GM23338 (cell line): ENCODE results near the gene ROR1. TPM values are rescaled to one million over a fixed set of nuclear protein-coding genes. Genes with fewer than 3 reads are reported as not detected.

Experiments used
- ATAC-seq: fragments of 200-7000 bp; cut with Tn5 transposase; 3 replicates; pipeline ENCODE4 v1.9.1; 2020
- DNase-seq: peaks from one replicate; pipeline ENCODE4 v3.0.0-alpha.2; 2015; ENCODE audit warnings: low spot score
- H2AFZ ChIP-seq: fragments of 200-600 bp; sonication (generic); 2 replicates; pipeline ENCODE4 v1.8.0; 2016; ENCODE audit warnings: antibody characterized with exemption, mild to moderate bottlenecking, moderate library complexity
- H3F3A ChIP-seq: fragments of 200-600 bp; sonication (generic); replicated peaks from 2 replicates; pipeline ENCODE4 v1.8.0; 2017; ENCODE audit warnings: antibody characterized with exemption, mixed run types, low read depth
- H3K27ac ChIP-seq: fragments of 200-600 bp; sonication (generic); 2 replicates; pipeline ENCODE4 v1.6.1; 2016; ENCODE audit warnings: low read depth
- H3K27me3 ChIP-seq: fragments of 200-600 bp; sonication (generic); 2 replicates; pipeline ENCODE4 v1.8.0; 2016; ENCODE audit warnings: mild to moderate bottlenecking, mixed run types, moderate library complexity; ENCODE audit not compliant: insufficient read depth
- H3K36me3 ChIP-seq: fragments of 200-600 bp; sonication (generic); 2 replicates; pipeline ENCODE4 v1.8.0; 2016; ENCODE audit warnings: mild to moderate bottlenecking; ENCODE audit not compliant: insufficient read depth
- H3K4me1 ChIP-seq: fragments of 200-600 bp; sonication (generic); 2 replicates; pipeline ENCODE4 v1.8.0; 2016; ENCODE audit warnings: mild to moderate bottlenecking, moderate library complexity; ENCODE audit not compliant: insufficient read depth
- H3K4me2 ChIP-seq: fragments of 200-600 bp; sonication (generic); 2 replicates; pipeline ENCODE4 v1.7.1; 2017; ENCODE audit warnings: mixed run types
- H3K4me3 ChIP-seq: fragments of 200-600 bp; sonication (generic); 2 replicates; pipeline ENCODE4 v1.6.1; 2016; ENCODE audit warnings: mixed run types
- H3K79me2 ChIP-seq: fragments of 200-600 bp; sonication (generic); replicated peaks from 2 replicates; pipeline ENCODE4 v1.8.0; 2017; ENCODE audit warnings: mild to moderate bottlenecking; ENCODE audit not compliant: insufficient read depth
- H3K9me2 ChIP-seq: fragments of 200-600 bp; sonication (generic); 2 replicates; pipeline ENCODE4 v1.8.0; 2017; ENCODE audit not compliant: insufficient read depth
- H4K20me1 ChIP-seq: fragments of 200-600 bp; sonication (generic); replicated peaks from 2 replicates; pipeline ENCODE4 v1.8.0; 2017; ENCODE audit warnings: mild to moderate bottlenecking; ENCODE audit not compliant: insufficient read depth
- H3K27ac Mint-ChIP-seq: 2 replicates; pipeline ENCODE4 v1.8.0; 2020; ENCODE audit warnings: inconsistent platforms, mild to moderate bottlenecking, moderate library complexity, mixed read lengths
- H3K27me3 Mint-ChIP-seq: 3 replicates; pipeline ENCODE4 v1.8.0; 2022; ENCODE audit warnings: low read depth, mild to moderate bottlenecking, moderate library complexity, mixed read lengths, inconsistent platforms; ENCODE audit not compliant: insufficient read depth, poor library complexity
- H3K36me3 Mint-ChIP-seq: 3 replicates; pipeline ENCODE4 v1.8.0; 2021; ENCODE audit warnings: low read depth, mild to moderate bottlenecking, inconsistent platforms, moderate library complexity, mixed read lengths
- H3K4me1 Mint-ChIP-seq: 3 replicates; pipeline ENCODE4 v1.8.0; 2020; ENCODE audit warnings: mild to moderate bottlenecking, inconsistent platforms, mixed read lengths
- H3K4me3 Mint-ChIP-seq: 3 replicates; pipeline ENCODE4 v1.8.0; 2021; ENCODE audit warnings: moderate library complexity, mild to moderate bottlenecking, inconsistent platforms, mixed read lengths
- H3K9me3 Mint-ChIP-seq: 3 replicates; pipeline ENCODE4 v1.8.0; 2020; ENCODE audit warnings: moderate library complexity, mild to moderate bottlenecking, inconsistent platforms, mixed read lengths
- CREB1 ChIP-seq: fragments of 250-450 bp; sonication (Bioruptor Pico); IDR thresholded peaks from 2 replicates; pipeline ENCODE4 v1.5.0; 2020; ENCODE audit warnings: low read depth, mild to moderate bottlenecking, moderate library complexity
- EZH2 ChIP-seq: fragments of 200-600 bp; sonication (generic); IDR thresholded peaks from one replicate; pipeline ENCODE4 v1.8.0; 2017; ENCODE audit warnings: antibody characterized with exemption, mild to moderate bottlenecking, low read depth; ENCODE audit not compliant: unreplicated experiment
- EZH2phosphoT487 ChIP-seq: fragments of 200-600 bp; sonication (generic); IDR thresholded peaks from one replicate; pipeline ENCODE4 v1.8.1; 2018; ENCODE audit warnings: antibody characterized with exemption; ENCODE audit not compliant: unreplicated experiment
- JUNB ChIP-seq: IDR thresholded peaks from one replicate; pipeline ENCODE4 v1.6.1; 2016; ENCODE audit warnings: antibody characterized with exemption; ENCODE audit not compliant: unreplicated experiment
- NANOG ChIP-seq: IDR thresholded peaks from 2 replicates; pipeline ENCODE4 v1.6.1; 2016; ENCODE audit warnings: antibody characterized with exemption, borderline replicate concordance
- POLR2AphosphoS5 ChIP-seq: IDR thresholded peaks from 2 replicates; pipeline ENCODE4 v1.6.1; 2016; ENCODE audit warnings: antibody characterized with exemption, low read depth
- STAT1 ChIP-seq: IDR thresholded peaks from one replicate; pipeline ENCODE4 v1.6.1; 2016; ENCODE audit warnings: antibody characterized with exemption; ENCODE audit not compliant: unreplicated experiment
- ZNF114 ChIP-seq: fragments of 250-450 bp; sonication (Bioruptor Pico); IDR thresholded peaks from 2 replicates; pipeline ENCODE4 v1.5.0; 2020; ENCODE audit warnings: mild to moderate bottlenecking, moderate library complexity
- ZNF331 ChIP-seq: fragments of 250-450 bp; sonication (Bioruptor Pico); IDR thresholded peaks from 2 replicates; pipeline ENCODE4 v1.5.0; 2020; ENCODE audit warnings: low read depth, mild to moderate bottlenecking, moderate library complexity
- polyA plus RNA-seq: library from polyadenylated mRNA; unstranded; fragments of >200 nt; fragmentation: Nextera tagmentation; extraction: Ambion mirVana; gene quantifications from 2 replicates; pipeline ENCODE4 v1.2.1, GENCODE V29; 2016
- total RNA-seq: library from RNA; depleted of rRNA; stranded (reverse); fragments of >200 nt; shearing (Covaris generic); gene quantifications from 2 replicates; pipeline ENCODE4 v1.2.3, GENCODE V29; 2014
- TF ChIP-seq, protein P1 (sequence below): fragments of 250-450 bp; sonication (Bioruptor Pico); IDR thresholded peaks from 2 replicates; pipeline ENCODE4 v1.5.0; 2020; ENCODE audit warnings: mild to moderate bottlenecking, moderate library complexity
- TF ChIP-seq, protein P2 (sequence below), 2 experiments: fragments of 200-600 bp in 1 of 2; sonication (generic) in 1 of 2; conservative IDR thresholded peaks; 2 replicates each; pipeline versions ENCODE4 v1.5.1 to v1.6.1; 2016 to 2017; ENCODE audit warnings: antibody characterized with exemption in 2 of 2, low read depth in 2 of 2, mild to moderate bottlenecking in 2 of 2, moderate library complexity in 1 of 2
- TF ChIP-seq, protein P3 (sequence below): IDR thresholded peaks from one replicate; pipeline ENCODE4 v1.6.1; 2018; ENCODE audit warnings: antibody characterized with exemption; ENCODE audit not compliant: unreplicated experiment
- TF ChIP-seq, protein P4 (sequence below): IDR thresholded peaks from 2 replicates; pipeline ENCODE4 v1.6.1; 2016; ENCODE audit warnings: antibody characterized with exemption

Gene ROR1
- total and polyA plus RNA-seq, 2 experiments from 2014 or later: 59.7 to 96.0 TPM

DNA sequence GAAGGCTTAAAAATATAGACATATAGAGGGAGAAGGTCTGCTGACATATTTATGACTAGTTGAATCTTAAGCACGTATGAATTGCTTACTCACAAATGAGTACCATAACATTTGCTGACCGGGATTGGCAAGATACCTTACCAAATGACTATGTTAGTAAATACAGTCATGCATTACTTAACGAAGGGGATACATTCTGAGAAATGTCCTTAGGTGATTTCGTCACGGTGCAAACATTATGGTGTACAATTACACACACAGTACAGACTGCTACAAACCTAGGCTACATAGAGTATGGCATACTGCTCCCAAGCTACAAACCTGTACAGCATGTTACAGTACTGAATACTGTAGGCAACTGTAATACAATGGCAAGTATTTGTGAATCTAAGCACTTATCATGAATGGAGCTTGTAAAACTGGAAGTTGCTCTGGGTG lies 410.2 kb downstream of the ROR1 start:
- H3K27me3 ChIP-seq: no peaks in the 10 kb centered on the region
- Mint-ChIP-seq H3K27ac (peak overlapping the region; percentile 15; the same call in 1 of the 2 replicates), H3K36me3 (peaks cover 6% of the 10 kb centered on the region; the same call in 2 of the 3 replicates), H3K4me3 (no peak overlapping the region), H3K4me1 (peaks cover 23% of the 10 kb centered on the region), H3K9me3 (no peaks in the 10 kb centered on the region), H3K27me3 (peaks cover 10% of the 10 kb centered on the region)
- H3K9me2 ChIP-seq: no peaks in the 10 kb centered on the region; the same call in 1 of the 2 replicates
- no peaks in the 10 kb centered on the region for H3K36me3 ChIP-seq
- no peak overlapping the region for H3K27ac ChIP-seq
- H3K4me2 ChIP-seq: no peak overlapping the region
- no peak overlapping the region for H2AFZ ChIP-seq
- 0 out of 2 replicates have a peak, but pooled peaks cover 4% of the 10 kb centered on the region for H3F3A ChIP-seq
- TF ChIP-seq JUNB (no peak), STAT1 (no peak), NANOG (no peak), ZNF331 (CRISPR knock-in tag) (no peak), POLR2AphosphoS5 (no peak), EZH2 (no peak), EZH2phosphoT487 (no peak), ZNF114 (no peak), CREB1 (CRISPR knock-in tag) (no peak)
- TF ChIP-seq, protein P1, sequence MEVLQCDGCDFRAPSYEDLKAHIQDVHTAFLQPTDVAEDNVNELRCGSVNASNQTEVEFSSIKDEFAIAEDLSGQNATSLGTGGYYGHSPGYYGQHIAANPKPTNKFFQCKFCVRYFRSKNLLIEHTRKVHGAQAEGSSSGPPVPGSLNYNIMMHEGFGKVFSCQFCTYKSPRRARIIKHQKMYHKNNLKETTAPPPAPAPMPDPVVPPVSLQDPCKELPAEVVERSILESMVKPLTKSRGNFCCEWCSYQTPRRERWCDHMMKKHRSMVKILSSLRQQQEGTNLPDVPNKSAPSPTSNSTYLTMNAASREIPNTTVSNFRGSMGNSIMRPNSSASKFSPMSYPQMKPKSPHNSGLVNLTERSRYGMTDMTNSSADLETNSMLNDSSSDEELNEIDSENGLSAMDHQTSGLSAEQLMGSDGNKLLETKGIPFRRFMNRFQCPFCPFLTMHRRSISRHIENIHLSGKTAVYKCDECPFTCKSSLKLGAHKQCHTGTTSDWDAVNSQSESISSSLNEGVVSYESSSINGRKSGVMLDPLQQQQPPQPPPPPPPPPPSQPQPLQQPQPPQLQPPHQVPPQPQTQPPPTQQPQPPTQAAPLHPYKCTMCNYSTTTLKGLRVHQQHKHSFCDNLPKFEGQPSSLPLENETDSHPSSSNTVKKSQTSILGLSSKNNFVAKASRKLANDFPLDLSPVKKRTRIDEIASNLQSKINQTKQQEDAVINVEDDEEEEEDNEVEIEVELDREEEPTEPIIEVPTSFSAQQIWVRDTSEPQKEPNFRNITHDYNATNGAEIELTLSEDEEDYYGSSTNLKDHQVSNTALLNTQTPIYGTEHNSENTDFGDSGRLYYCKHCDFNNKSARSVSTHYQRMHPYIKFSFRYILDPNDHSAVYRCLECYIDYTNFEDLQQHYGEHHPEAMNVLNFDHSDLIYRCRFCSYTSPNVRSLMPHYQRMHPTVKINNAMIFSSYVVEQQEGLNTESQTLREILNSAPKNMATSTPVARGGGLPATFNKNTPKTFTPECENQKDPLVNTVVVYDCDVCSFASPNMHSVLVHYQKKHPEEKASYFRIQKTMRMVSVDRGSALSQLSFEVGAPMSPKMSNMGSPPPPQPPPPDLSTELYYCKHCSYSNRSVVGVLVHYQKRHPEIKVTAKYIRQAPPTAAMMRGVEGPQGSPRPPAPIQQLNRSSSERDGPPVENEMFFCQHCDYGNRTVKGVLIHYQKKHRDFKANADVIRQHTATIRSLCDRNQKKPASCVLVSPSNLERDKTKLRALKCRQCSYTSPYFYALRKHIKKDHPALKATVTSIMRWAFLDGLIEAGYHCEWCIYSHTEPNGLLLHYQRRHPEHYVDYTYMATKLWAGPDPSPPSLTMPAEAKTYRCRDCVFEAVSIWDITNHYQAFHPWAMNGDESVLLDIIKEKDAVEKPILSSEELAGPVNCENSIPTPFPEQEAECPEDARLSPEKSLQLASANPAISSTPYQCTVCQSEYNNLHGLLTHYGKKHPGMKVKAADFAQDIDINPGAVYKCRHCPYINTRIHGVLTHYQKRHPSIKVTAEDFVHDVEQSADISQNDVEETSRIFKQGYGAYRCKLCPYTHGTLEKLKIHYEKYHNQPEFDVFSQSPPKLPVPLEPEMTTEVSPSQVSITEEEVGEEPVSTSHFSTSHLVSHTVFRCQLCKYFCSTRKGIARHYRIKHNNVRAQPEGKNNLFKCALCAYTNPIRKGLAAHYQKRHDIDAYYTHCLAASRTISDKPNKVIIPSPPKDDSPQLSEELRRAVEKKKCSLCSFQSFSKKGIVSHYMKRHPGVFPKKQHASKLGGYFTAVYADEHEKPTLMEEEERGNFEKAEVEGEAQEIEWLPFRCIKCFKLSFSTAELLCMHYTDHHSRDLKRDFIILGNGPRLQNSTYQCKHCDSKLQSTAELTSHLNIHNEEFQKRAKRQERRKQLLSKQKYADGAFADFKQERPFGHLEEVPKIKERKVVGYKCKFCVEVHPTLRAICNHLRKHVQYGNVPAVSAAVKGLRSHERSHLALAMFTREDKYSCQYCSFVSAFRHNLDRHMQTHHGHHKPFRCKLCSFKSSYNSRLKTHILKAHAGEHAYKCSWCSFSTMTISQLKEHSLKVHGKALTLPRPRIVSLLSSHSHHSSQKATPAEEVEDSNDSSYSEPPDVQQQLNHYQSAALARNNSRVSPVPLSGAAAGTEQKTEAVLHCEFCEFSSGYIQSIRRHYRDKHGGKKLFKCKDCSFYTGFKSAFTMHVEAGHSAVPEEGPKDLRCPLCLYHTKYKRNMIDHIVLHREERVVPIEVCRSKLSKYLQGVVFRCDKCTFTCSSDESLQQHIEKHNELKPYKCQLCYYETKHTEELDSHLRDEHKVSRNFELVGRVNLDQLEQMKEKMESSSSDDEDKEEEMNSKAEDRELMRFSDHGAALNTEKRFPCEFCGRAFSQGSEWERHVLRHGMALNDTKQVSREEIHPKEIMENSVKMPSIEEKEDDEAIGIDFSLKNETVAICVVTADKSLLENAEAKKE (CRISPR knock-in tag): no peak
- TF ChIP-seq, protein P2, sequence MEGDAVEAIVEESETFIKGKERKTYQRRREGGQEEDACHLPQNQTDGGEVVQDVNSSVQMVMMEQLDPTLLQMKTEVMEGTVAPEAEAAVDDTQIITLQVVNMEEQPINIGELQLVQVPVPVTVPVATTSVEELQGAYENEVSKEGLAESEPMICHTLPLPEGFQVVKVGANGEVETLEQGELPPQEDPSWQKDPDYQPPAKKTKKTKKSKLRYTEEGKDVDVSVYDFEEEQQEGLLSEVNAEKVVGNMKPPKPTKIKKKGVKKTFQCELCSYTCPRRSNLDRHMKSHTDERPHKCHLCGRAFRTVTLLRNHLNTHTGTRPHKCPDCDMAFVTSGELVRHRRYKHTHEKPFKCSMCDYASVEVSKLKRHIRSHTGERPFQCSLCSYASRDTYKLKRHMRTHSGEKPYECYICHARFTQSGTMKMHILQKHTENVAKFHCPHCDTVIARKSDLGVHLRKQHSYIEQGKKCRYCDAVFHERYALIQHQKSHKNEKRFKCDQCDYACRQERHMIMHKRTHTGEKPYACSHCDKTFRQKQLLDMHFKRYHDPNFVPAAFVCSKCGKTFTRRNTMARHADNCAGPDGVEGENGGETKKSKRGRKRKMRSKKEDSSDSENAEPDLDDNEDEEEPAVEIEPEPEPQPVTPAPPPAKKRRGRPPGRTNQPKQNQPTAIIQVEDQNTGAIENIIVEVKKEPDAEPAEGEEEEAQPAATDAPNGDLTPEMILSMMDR (conservative IDR thresholded peaks at IDR 0.05; ENCODE audit: low read depth in 2 of 2): no peak
- TF ChIP-seq, protein P3, sequence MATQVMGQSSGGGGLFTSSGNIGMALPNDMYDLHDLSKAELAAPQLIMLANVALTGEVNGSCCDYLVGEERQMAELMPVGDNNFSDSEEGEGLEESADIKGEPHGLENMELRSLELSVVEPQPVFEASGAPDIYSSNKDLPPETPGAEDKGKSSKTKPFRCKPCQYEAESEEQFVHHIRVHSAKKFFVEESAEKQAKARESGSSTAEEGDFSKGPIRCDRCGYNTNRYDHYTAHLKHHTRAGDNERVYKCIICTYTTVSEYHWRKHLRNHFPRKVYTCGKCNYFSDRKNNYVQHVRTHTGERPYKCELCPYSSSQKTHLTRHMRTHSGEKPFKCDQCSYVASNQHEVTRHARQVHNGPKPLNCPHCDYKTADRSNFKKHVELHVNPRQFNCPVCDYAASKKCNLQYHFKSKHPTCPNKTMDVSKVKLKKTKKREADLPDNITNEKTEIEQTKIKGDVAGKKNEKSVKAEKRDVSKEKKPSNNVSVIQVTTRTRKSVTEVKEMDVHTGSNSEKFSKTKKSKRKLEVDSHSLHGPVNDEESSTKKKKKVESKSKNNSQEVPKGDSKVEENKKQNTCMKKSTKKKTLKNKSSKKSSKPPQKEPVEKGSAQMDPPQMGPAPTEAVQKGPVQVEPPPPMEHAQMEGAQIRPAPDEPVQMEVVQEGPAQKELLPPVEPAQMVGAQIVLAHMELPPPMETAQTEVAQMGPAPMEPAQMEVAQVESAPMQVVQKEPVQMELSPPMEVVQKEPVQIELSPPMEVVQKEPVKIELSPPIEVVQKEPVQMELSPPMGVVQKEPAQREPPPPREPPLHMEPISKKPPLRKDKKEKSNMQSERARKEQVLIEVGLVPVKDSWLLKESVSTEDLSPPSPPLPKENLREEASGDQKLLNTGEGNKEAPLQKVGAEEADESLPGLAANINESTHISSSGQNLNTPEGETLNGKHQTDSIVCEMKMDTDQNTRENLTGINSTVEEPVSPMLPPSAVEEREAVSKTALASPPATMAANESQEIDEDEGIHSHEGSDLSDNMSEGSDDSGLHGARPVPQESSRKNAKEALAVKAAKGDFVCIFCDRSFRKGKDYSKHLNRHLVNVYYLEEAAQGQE: no peak
- TF ChIP-seq, protein P4, sequence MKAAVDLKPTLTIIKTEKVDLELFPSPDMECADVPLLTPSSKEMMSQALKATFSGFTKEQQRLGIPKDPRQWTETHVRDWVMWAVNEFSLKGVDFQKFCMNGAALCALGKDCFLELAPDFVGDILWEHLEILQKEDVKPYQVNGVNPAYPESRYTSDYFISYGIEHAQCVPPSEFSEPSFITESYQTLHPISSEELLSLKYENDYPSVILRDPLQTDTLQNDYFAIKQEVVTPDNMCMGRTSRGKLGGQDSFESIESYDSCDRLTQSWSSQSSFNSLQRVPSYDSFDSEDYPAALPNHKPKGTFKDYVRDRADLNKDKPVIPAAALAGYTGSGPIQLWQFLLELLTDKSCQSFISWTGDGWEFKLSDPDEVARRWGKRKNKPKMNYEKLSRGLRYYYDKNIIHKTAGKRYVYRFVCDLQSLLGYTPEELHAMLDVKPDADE: no peak
- no peak for ATAC-seq
- H3K4me3 ChIP-seq: no peak overlapping the region
- H3K79me2 ChIP-seq: no peaks in the 10 kb centered on the region
- DNase-seq: no peak
- H3K4me1 ChIP-seq: peaks cover 4% of the 10 kb centered on the region
- H4K20me1 ChIP-seq: no peaks in the 10 kb centered on the region
